ENCODE data around the gene ORC4.

Gene ORC4

DNA sequence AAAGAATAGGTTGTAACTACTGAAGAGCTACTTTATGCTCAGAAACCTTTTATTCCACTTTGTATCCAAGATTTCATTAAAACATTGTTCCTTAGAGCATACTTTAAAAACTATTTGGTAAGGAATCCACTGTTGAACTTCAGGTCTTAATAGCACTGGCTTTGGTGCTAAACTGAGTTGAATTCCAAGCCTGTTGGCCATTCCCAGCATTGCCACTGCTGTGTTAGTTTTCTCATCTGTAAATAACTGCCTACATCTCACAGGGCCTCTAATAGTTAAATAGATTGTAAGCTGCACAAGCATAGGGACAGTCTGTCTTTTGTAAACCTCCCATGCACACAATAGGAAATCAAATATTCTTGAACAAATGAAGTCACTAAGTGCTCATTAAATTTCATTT, 86.6 kb downstream of the ORC4 start:
- Histone ChIP-seq H3K9ac (ENCODE audit: low read length) (no peak overlapping the region), H4K20me1 (ENCODE audit: insufficient read depth, low read length) (no peaks in the 10 kb centered on the region), H3K4me3 (ENCODE audit: low read depth, low read length, poor library complexity, severe bottlenecking) (no peak overlapping the region), H3K36me3 (ENCODE audit: insufficient read depth, low read length) (peaks cover 37% of the 10 kb centered on the region; the same call in 1 of the 2 replicates), H3K9me3 (ENCODE audit: low read length) (no peaks in the 10 kb centered on the region), H3K27ac (ENCODE audit: low read depth, low read length, poor library complexity, severe bottlenecking) (no peak overlapping the region), H3F3A (ENCODE audit: insufficient read depth, low read length) (no peaks in the 10 kb centered on the region), H3K79me2 (ENCODE audit: insufficient read depth, low read length) (no peaks in the 10 kb centered on the region), H2AFZ (ENCODE audit: low read length) (no peak overlapping the region), H3K4me2 (ENCODE audit: low read length) (no peak overlapping the region), H3K4me1 (ENCODE audit: insufficient read depth, low read length, severe bottlenecking) (no peaks in the 10 kb centered on the region), H3K27me3 (ENCODE audit: insufficient read depth, low read length) (no peaks in the 10 kb centered on the region), H3K9me2 (ENCODE audit: low read depth, low read length) (no peaks in the 10 kb centered on the region)
- TF ChIP-seq CTCF (IDR thresholded peaks at IDR 0.05; ENCODE audit: low read length), result no peak
- TF ChIP-seq EZH2 (IDR thresholded peaks at IDR 0.05; ENCODE audit: borderline replicate concordance, low read length), result no peak

DNA sequence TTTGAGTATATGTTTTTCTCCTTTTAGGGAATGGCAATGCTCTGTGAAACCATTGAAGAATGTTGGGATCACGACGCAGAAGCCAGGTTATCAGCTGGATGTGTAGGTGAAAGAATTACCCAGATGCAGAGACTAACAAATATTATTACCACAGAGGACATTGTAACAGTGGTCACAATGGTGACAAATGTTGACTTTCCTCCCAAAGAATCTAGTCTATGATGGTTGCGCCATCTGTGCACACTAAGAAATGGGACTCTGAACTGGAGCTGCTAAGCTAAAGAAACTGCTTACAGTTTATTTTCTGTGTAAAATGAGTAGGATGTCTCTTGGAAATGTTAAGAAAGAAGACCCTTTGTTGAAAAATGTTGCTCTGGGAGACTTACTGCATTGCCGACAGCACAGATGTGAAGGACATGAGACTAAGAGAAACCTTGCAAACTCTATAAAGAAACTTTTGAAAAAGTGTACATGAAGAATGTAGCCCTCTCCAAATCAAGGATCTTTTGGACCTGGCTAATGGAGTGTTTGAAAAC, 93.4 kb downstream of the ORC4 start:
- no peaks in the 10 kb centered on the region for H3K36me3 ChIP-seq (ENCODE audit: insufficient read depth, low read length)
- H3K9me3 ChIP-seq (ENCODE audit: low read length), result no peaks in the 10 kb centered on the region
- no peak overlapping the region for H3K27ac ChIP-seq (ENCODE audit: low read depth, low read length, poor library complexity, severe bottlenecking)
- no peak overlapping the region for H3K9ac ChIP-seq (ENCODE audit: low read length)
- no peaks in the 10 kb centered on the region for H3K79me2 ChIP-seq (ENCODE audit: insufficient read depth, low read length)
- no peaks in the 10 kb centered on the region for H3F3A ChIP-seq (ENCODE audit: insufficient read depth, low read length)
- no peaks in the 10 kb centered on the region for H3K9me2 ChIP-seq (ENCODE audit: low read depth, low read length)
- H4K20me1 ChIP-seq (ENCODE audit: insufficient read depth, low read length), result no peaks in the 10 kb centered on the region
- TF ChIP-seq CTCF (IDR thresholded peaks at IDR 0.05; ENCODE audit: low read length) (no peak), EZH2 (IDR thresholded peaks at IDR 0.05; ENCODE audit: borderline replicate concordance, low read length) (no peak)
- no peaks in the 10 kb centered on the region for H3K27me3 ChIP-seq (ENCODE audit: insufficient read depth, low read length)
- no peak overlapping the region for H3K4me2 ChIP-seq (ENCODE audit: low read length)
- H3K4me1 ChIP-seq (ENCODE audit: insufficient read depth, low read length, severe bottlenecking), result no peaks in the 10 kb centered on the region
- H3K4me3 ChIP-seq (ENCODE audit: low read depth, low read length, poor library complexity, severe bottlenecking), result no peak overlapping the region
- no peak overlapping the region for H2AFZ ChIP-seq (ENCODE audit: low read length)

DNA sequence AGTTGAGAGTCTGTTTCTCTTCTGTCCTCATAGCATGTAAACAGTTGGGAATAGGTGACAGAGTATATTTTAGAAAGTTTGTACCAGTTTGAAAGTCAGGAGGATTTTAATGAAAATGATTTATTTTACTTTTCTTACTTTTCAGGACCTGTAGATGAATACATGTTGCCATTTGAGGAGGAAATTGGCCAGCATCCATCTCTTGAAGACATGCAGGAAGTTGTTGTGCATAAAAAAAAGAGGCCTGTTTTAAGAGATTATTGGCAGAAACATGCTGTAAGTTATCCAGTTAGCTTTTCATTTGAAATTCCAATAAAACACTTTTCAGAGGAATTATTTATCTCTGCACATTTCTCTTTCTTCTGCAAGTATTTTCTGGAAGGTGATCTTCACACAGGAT, 94.7 kb downstream of the ORC4 start:
- H3F3A ChIP-seq (ENCODE audit: insufficient read depth, low read length), result no peaks in the 10 kb centered on the region
- no peak overlapping the region for H2AFZ ChIP-seq (ENCODE audit: low read length)
- H3K9ac ChIP-seq (ENCODE audit: low read length), result no peak overlapping the region
- H3K4me2 ChIP-seq (ENCODE audit: low read length), result no peak overlapping the region
- no peak overlapping the region for H3K4me3 ChIP-seq (ENCODE audit: low read depth, low read length, poor library complexity, severe bottlenecking)
- H3K36me3 ChIP-seq (ENCODE audit: insufficient read depth, low read length), result no peaks in the 10 kb centered on the region
- TF ChIP-seq EZH2 (IDR thresholded peaks at IDR 0.05; ENCODE audit: borderline replicate concordance, low read length) (no peak), CTCF (IDR thresholded peaks at IDR 0.05; ENCODE audit: low read length) (no peak)
- H3K9me2 ChIP-seq (ENCODE audit: low read depth, low read length), result no peaks in the 10 kb centered on the region
- no peak overlapping the region for H3K27ac ChIP-seq (ENCODE audit: low read depth, low read length, poor library complexity, severe bottlenecking)
- H4K20me1 ChIP-seq (ENCODE audit: insufficient read depth, low read length), result no peaks in the 10 kb centered on the region
- H3K79me2 ChIP-seq (ENCODE audit: insufficient read depth, low read length), result no peaks in the 10 kb centered on the region
- H3K9me3 ChIP-seq (ENCODE audit: low read length), result no peaks in the 10 kb centered on the region
- H3K4me1 ChIP-seq (ENCODE audit: insufficient read depth, low read length, severe bottlenecking), result no peaks in the 10 kb centered on the region
- no peaks in the 10 kb centered on the region for H3K27me3 ChIP-seq (ENCODE audit: insufficient read depth, low read length)

All from OCI-LY1 (cell line).